GM15510 (cell line): Measurements from ENCODE around the gene CYB5RL.

Experiments
- POLR2A ChIP-seq: IDR thresholded peaks from 3 replicates; pipeline ENCODE4 v1.6.1; 2011; ENCODE audit warnings: borderline replicate concordance; ENCODE audit not compliant: insufficient read length; ENCODE audit errors: extremely low read depth

Gene CYB5RL

DNA sequence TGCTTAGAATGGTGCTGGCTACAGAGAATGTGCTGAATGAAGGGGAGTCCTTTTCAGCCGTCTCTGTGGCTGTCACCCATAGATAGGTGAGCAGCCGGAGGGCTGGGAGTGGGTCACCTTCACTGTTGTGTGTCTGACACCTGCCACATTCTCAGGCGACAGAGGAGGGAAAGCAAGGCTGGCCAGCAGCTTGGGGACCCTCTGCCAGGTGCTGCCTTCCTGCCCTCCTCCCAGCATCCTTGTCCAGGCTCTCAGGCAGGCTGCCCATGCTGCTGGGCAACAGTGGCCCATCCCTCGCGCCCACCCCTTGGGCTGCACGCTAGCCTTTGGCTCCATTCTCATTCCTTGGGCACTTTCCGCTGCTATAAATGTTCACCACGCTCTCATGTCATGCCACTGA is 22.1 kb downstream of the CYB5RL start:
- TF ChIP-seq POLR2A: no peak

DNA sequence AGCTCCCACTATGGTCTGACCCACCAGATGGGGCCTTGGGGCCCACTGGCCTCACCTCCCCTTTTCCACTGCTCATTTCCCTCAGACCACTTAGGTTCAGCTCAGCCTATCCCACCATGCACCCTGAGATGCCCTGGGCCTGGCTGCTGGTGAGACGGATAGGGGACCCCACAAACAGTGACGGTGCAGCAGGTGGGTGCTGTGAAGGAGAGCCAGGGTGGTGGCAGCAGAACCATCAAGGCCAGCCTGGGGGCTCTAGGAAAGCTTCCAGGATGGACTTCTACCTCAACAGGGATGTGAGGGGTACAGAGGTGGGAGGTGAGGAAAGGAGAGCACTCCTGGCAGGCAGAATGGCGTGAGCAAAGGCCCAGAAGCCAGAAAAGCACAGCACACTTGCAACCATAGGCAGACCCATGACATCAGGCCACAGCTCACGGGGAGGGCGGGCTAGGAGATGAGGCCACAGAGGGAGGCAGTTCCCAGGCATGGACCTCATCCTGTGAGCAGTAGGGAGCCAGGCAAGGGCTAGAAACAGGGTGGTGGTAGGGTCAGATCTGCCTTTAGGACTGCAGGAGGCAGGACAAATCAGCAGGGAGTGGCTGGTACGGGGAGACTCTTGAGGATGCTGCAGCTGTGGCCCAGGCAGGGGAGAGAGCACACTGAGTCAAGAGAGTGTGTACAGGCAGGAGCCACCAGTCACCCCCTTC is 23.1 kb downstream of the CYB5RL start:
- no peak for TF ChIP-seq POLR2A

- no peak for TF ChIP-seq POLR2A
Observed at GRCh38 chr1:54174106-54174505, 25.7 kb downstream of the CYB5RL start.

GRCh38 chr1:54173681-54174080 is 26.1 kb downstream of the CYB5RL start:
- TF ChIP-seq POLR2A: no peak

- no peak for TF ChIP-seq POLR2A
Observed at GRCh38 chr1:54172614-54173599, 26.9 kb downstream of the CYB5RL start.

GRCh38 chr1:54171606-54172005 is 28.2 kb downstream of the CYB5RL start:
- no peak for TF ChIP-seq POLR2A

DNA sequence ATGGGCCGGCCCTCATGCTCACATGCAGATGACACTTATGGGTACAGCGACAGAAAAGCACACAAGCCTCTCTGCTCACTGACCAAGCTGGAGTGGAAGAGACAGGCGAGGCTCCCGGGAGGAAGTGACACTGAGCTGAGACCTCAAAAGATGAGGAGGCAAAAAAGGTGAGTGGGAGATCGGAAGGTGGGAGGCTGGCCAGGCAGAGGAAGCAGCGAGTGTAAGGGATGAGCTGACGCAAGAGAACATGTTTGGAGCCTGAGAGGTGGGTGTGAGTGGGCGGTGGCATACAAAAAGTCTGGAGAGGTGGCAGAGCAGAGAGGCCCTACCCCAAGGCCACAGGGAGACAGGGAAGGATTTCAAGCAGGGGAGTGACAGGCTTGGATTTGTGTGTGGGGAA is 28.8 kb downstream of the CYB5RL start:
- no peak for TF ChIP-seq POLR2A

- TF ChIP-seq POLR2A: no peak
Observed at GRCh38 chr1:54169068-54169467, 30.8 kb downstream of the CYB5RL start.

DNA sequence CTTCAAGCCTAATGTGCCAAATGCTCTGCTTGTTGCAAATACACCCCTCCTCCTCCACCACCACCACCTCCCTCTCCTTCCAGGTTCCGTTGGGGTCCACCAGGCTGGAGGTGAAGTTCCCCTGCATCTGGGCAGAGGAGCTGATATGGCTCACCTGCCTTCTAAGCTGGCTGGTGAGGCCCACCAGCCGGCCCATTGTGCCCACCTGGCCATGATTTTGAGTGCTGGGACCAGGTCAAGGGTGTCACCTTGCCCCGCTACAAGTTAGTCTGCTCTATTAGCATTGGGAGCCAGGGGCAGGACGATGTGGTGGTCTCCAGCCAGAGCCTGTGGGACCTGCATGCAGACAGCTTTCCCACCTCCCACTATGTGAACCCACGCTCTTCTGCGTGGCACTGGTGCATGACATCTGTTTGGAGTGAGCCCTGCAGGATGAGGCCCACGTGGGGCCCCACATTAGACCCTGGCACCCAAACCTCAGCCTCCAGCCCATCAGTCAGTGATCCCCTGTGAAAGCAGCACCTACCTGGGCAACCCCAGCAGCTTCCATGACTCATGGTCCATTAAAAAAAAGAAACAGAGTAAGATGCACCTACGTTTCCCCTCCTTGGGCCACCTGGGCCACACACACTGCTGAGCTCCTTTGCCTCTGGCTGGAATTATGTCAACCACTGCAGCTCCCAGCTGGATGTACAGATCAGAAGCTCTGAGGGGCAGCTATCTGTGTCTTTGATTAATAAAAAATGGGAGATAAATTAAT is 31.4 kb downstream of the CYB5RL start:
- TF ChIP-seq POLR2A: no peak

DNA sequence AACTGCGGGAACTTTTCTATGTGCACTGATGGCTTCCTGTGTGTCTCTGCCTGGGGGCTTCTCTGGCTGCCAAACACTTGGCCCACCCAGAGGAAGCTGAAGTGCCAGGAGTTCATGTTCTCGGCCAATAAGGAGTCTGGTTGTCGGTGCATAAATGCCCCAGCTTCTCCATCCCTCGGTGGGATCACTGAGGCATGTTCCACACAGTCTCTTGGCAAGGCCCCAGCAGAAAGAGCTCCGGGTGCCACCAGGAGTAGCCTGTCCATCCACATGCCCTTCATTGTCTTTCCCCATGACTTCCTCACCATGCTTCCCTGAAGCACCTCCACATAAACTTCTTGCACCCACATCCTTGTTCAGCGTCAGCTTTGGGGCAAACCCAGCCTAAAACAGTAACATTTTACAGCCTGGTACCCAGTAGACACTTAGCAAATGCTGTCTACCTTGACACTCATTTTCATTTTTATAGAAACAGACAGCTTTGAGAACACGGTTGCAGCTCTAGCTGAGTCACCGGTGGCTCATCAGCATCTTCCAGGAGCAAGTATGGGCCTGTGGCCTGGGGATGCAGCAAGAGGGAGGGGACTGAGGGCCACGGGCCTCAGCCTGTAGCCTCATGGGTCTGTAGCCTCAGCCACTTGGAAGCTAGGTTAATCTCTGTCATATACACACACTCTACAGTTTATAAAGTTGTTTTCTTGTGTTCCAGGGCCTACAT is 32.2 kb downstream of the CYB5RL start:
- no peak for TF ChIP-seq POLR2A

DNA sequence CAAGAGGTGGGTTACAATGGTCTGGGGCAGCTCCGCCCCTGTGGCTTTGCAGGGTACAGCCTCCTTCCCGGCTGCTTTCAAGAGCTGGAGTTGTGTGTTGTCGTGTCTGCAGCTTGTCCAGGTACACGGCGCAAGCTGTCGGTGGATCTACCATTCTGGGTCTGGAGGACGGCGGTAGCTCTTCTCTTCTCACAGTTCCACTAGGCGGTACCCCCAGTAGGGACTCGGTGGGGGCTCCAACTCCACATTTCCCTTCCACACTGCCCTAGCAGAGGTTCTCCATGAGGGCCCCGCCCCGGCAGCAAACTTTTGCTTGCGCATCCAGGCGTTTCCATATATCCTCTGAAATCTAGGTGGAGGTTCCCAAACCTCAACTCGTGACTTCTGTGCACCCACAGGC is 34.7 kb downstream of the CYB5RL start:
- TF ChIP-seq POLR2A: no peak

DNA sequence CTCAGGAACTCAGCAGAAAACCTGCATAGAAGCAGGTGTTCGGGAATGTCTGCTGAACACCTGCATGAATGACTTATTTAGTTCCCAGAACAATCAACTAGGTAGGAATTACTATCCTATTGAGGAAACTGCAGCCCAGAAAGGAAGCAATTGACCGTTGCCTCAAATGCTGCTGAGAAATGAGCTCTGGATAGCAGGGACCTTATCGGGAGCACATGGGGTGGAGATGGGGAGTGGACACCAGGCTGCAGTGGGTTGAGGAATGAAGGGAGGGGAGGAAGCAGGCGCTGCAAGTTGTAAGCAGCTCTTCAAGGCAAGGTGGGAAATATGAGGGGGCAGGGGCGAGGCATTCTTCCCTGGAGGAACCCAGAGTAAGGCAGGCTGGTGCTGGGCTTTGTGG is 36.3 kb downstream of the CYB5RL start:
- no peak for TF ChIP-seq POLR2A

DNA sequence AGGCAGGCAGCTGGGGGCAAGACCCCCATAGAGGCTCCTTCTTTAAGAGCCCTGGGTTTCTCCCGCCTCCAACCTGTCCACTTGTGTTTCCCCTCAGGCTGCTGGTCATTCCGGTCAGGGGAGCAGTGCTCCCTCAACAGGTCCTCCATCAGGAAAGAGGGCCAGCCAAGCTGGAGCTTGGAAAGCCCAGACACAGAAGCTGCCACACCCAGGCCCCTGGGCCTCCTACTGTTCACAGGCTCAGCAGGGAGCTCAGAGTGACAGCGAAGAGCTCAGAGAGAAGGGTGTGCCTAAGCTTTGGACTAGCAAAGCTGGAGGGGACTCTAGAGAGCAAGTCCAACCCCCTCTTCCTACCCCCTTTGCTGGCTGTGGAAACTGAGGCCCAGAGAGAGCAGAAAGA is 36.8 kb downstream of the CYB5RL start:
- no peak for TF ChIP-seq POLR2A

- no peak for TF ChIP-seq POLR2A
Observed at GRCh38 chr1:54161495-54162168, 38.2 kb downstream of the CYB5RL start.
